MM.1S (cell line): Measurements from ENCODE around the gene SORCS2.

Source experiments
- DNase-seq: peaks from one replicate; pipeline ENCODE4 v3.0.0-alpha.2; 2015
- H2AFZ ChIP-seq: fragments of 300-600 bp; sonication (generic); 2 replicates; pipeline ENCODE4 v1.6.0; 2016; ENCODE audit warnings: antibody characterized with exemption, low read length
- H3F3A ChIP-seq: fragments of 300-600 bp; sonication (generic); 2 replicates; pipeline ENCODE4 v1.6.1; 2016; ENCODE audit warnings: mild to moderate bottlenecking, antibody characterized with exemption, low read length, moderate library complexity, mixed read lengths; ENCODE audit not compliant: insufficient read depth
- H3K27ac ChIP-seq: fragments of 300-600 bp; sonication (generic); 2 replicates; pipeline ENCODE4 v1.5.1; 2016; ENCODE audit warnings: mild to moderate bottlenecking, low read length
- H3K27me3 ChIP-seq: fragments of 300-600 bp; sonication (generic); replicated peaks from 2 replicates; pipeline ENCODE4 v1.6.0; 2016; ENCODE audit warnings: low read length; ENCODE audit not compliant: insufficient read depth
- H3K36me3 ChIP-seq: fragments of 300-600 bp; sonication (generic); replicated peaks from 2 replicates; pipeline ENCODE4 v1.6.1; 2016; ENCODE audit warnings: mild to moderate bottlenecking, low read length, mixed read lengths; ENCODE audit not compliant: insufficient read depth
- H3K4me1 ChIP-seq: fragments of 300-600 bp; sonication (generic); 2 replicates; pipeline ENCODE4 v1.6.1; 2016; ENCODE audit warnings: low read length, mixed read lengths
- H3K4me2 ChIP-seq: fragments of 300-600 bp; sonication (generic); 2 replicates; pipeline ENCODE4 v1.6.0; 2016; ENCODE audit warnings: low read depth, low read length
- H3K4me3 ChIP-seq: fragments of 300-600 bp; sonication (generic); 2 replicates; pipeline ENCODE4 v1.5.1; 2016; ENCODE audit warnings: low read length, mixed read lengths
- H3K79me2 ChIP-seq: fragments of 300-600 bp; sonication (generic); 2 replicates; pipeline ENCODE4 v1.6.1; 2016; ENCODE audit warnings: mixed run types, low read length, mixed read lengths
- H3K9ac ChIP-seq: fragments of 300-600 bp; sonication (generic); 2 replicates; pipeline ENCODE4 v1.6.1; 2016; ENCODE audit warnings: low read length, mixed read lengths
- H3K9me2 ChIP-seq: fragments of 300-600 bp; sonication (generic); replicated peaks from 2 replicates; pipeline ENCODE4 v1.6.1; 2016; ENCODE audit warnings: mild to moderate bottlenecking, low read length, mixed read lengths; ENCODE audit not compliant: insufficient read depth
- H3K9me3 ChIP-seq: fragments of 300-600 bp; sonication (generic); replicated peaks from 2 replicates; pipeline ENCODE4 v1.6.1; 2016; ENCODE audit warnings: mild to moderate bottlenecking, low read length, mixed read lengths; ENCODE audit not compliant: insufficient read depth
- H4K20me1 ChIP-seq: fragments of 300-600 bp; sonication (generic); 2 replicates; pipeline ENCODE4 v1.6.1; 2016; ENCODE audit warnings: mild to moderate bottlenecking, low read length, moderate library complexity, mixed read lengths; ENCODE audit not compliant: insufficient read depth
- CTCF ChIP-seq: fragments of 300-600 bp; sonication (generic); IDR thresholded peaks from 2 replicates; pipeline ENCODE4 v1.5.1; 2016; ENCODE audit warnings: antibody characterized with exemption, low read length, mixed read lengths
- EZH2 ChIP-seq: fragments of 300-600 bp; sonication (generic); optimal IDR thresholded peaks from 2 replicates; pipeline ENCODE3; 2017; ENCODE audit warnings: low read depth, mild to moderate bottlenecking, antibody characterized with exemption, low read length, mixed read lengths
- EZH2phosphoT487 ChIP-seq: fragments of 300-600 bp; sonication (generic); IDR thresholded peaks from 2 replicates; pipeline ENCODE4 v1.6.1; 2018; ENCODE audit warnings: antibody characterized with exemption, low read length

SORCS2 gene

GRCh38 chr4:7299908-7300710, 107.8 kb downstream of the SORCS2 start:
- TF ChIP-seq EZH2 (no peak), EZH2phosphoT487 (no peak), CTCF (no peak)
- Histone ChIP-seq H2AFZ (no peak overlapping the region), H3F3A (no peaks in the 10 kb centered on the region), H3K27ac (no peak overlapping the region), H3K9me3 (no peaks in the 10 kb centered on the region), H3K27me3 (peaks cover 87% of the 10 kb centered on the region), H3K4me1 (no peaks in the 10 kb centered on the region), H3K36me3 (no peaks in the 10 kb centered on the region), H3K9ac (no peak overlapping the region), H3K9me2 (no peaks in the 10 kb centered on the region), H3K4me2 (peak overlapping the region; percentile 22; the same call in 1 of the 2 replicates), H4K20me1 (no peaks in the 10 kb centered on the region), H3K79me2 (no peaks in the 10 kb centered on the region), H3K4me3 (no peak overlapping the region)
- DNase-seq = no peak

- Histone ChIP-seq H3K4me3 (no peak overlapping the region), H3K4me2 (no peak overlapping the region), H3K27me3 (peaks cover 93% of the 10 kb centered on the region), H3K36me3 (no peaks in the 10 kb centered on the region), H3K79me2 (no peaks in the 10 kb centered on the region), H4K20me1 (no peaks in the 10 kb centered on the region), H3K27ac (no peak overlapping the region), H3F3A (no peaks in the 10 kb centered on the region), H3K9me2 (no peaks in the 10 kb centered on the region), H3K9ac (no peak overlapping the region), H3K4me1 (no peaks in the 10 kb centered on the region), H2AFZ (no peak overlapping the region), H3K9me3 (no peaks in the 10 kb centered on the region)
- no peak for TF ChIP-seq CTCF
- no peak for TF ChIP-seq EZH2phosphoT487
- TF ChIP-seq EZH2 = no peak
- no peak for DNase-seq
These were observed 108.4 kb downstream of the SORCS2 start for GRCh38 chr4:7300711-7301095.

- H3K4me3 ChIP-seq = no peak overlapping the region
- H3K27me3 ChIP-seq = peaks cover 96% of the 10 kb centered on the region
- H4K20me1 ChIP-seq = no peaks in the 10 kb centered on the region
- H3K79me2 ChIP-seq = no peaks in the 10 kb centered on the region
- H3K4me1 ChIP-seq = no peaks in the 10 kb centered on the region
- no peak for DNase-seq
- H2AFZ ChIP-seq = no peak overlapping the region
- no peaks in the 10 kb centered on the region for H3K36me3 ChIP-seq
- no peak overlapping the region for H3K9ac ChIP-seq
- no peak overlapping the region for H3K27ac ChIP-seq
- TF ChIP-seq EZH2phosphoT487 = no peak
- no peak for TF ChIP-seq CTCF
- TF ChIP-seq EZH2 = no peak
- H3K9me2 ChIP-seq = no peaks in the 10 kb centered on the region
- H3K9me3 ChIP-seq = no peaks in the 10 kb centered on the region
- H3K4me2 ChIP-seq = no peak overlapping the region
- H3F3A ChIP-seq = no peaks in the 10 kb centered on the region
These were observed 108.9 kb downstream of the SORCS2 start for GRCh38 chr4:7301126-7301785.
